ENCODE results near the gene PSMG4.

- TF ChIP-seq ZNF449 (tag by site-specific recombination; IDR thresholded peaks at IDR 0.05) (no peak), ZNF785 (tag by site-specific recombination; IDR thresholded peaks at IDR 0.05) (no peak), CTCF (tag by site-specific recombination; IDR thresholded peaks at IDR 0.05) (no peak), ZNF274 (IDR thresholded peaks at IDR 0.05; ENCODE audit: low read length) (no peak), ZNF274 (tag by site-specific recombination; IDR thresholded peaks at IDR 0.05; ENCODE audit: borderline replicate concordance) (no peak), ZNF747 (tag by site-specific recombination; IDR thresholded peaks at IDR 0.05) (no peak), ZNF350 (tag by site-specific recombination; IDR thresholded peaks at IDR 0.05) (no peak), ZNF239 (tag by site-specific recombination; IDR thresholded peaks at IDR 0.05) (no peak)
These were observed 34.8 kb downstream of the PSMG4 start for GRCh38 chr6:3293271-3294155.

All from HEK293 (cell line).